GM18868 (cell line): ENCODE measurements around the gene TMEM132E.

Experiments
- ATAC-seq: cut with Tn5 transposase; IDR thresholded peaks from one replicate; pipeline ENCODE4 v1.9.1; 2021; ENCODE audit warnings: mild to moderate bottlenecking, moderate library complexity; ENCODE audit not compliant: unreplicated experiment

The TMEM132E gene

DNA sequence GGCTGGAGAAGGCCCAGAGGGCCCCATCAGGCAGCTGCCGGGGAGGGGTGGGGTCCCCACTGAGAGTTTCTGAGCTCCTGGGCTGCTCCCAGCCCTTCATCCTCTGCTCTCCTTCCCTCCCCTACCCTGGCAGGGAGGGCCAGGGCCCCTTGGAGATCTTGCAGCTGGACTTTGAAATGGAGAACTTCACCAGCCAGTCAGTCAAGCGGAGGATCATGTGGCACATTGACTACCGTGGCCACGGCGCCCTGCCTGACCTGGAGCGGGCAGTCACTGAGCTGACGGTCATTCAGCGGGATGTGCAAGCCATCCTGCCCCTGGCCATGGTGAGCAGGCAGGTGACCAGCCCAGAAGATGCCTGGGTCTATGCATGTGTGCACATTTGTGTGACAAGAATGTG is 49.5 kb downstream of the TMEM132E start:
- no peak for ATAC-seq

GRCh38 chr17:34633351-34633750 is 54.0 kb downstream of the TMEM132E start:
- ATAC-seq = no peak

DNA sequence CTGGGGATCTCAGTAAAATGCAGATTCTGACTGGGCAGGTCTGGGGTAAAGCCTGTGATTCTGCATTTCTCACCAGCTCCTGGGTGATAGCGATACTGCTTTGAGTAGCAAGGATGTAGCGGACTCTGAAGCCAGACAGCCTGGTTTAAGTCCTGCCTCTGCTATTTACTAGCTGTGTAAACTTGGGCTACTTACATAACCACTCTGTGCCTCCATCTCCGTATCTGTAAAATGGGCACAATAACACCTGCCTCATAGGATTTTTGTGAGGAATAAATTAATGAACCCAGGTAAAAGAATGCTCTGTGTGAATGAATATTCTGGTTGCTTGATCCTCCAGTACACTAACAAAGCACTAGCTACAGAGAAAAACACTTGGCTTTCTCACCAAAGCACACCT is 54.4 kb downstream of the TMEM132E start:
- no peak for ATAC-seq

DNA sequence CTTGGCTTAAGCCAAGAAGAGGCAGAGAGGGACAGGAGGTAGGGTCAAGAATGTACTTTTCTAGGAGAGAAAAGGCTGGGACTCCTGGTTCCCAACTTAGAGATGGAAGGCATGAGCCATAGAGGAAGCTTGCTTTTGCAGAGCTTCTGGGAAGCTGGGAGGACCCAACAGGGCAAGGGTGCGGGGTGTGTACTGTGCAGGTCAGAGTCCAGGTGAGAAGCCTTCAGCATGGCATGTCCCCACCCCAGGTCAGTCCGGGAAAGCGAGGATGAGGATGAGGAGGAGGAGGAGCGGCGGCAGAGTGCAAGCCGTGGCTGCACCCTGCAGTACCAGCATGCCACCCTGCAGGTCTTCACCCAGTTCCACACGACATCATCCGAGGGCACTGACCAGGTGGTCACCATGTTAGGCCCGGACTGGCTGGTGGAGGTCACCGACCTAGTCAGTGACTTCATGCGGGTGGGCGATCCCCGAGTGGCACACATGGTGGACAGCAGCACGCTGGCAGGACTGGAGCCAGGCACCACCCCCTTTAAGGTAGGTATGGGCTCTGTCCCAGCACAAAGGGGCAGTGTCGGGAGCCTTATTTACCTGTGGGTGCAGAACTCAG is 55.3 kb downstream of the TMEM132E start:
- ATAC-seq = no peak

GRCh38 chr17:34635876-34636275 is 56.5 kb downstream of the TMEM132E start:
- no peak for ATAC-seq

DNA sequence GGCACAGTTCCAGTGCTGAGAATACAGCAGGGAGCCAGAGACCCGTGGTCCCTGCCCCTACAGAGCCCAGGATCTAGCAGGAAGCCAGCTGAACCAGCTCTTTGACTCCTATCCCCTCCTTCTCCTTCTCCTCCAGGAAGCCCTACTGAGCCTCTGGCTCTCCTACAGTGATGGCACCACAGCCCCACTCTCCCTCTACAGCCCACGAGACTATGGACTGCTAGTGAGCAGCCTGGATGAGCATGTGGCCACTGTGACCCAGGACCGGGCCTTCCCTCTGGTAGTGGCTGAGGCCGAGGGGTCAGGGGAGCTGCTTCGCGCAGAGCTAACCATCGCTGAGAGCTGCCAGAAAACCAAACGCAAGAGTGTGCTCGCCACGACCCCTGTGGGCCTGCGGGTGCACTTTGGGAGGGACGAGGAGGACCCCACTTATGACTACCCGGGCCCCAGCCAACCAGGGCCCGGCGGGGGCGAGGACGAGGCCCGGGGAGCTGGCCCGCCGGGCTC is 57.7 kb downstream of the TMEM132E start:
- no peak for ATAC-seq

GRCh38 chr17:34637548-34638525 is 58.5 kb downstream of the TMEM132E start:
- peak; percentile 58 for ATAC-seq

GRCh38 chr17:34638526-34639260 is 59.3 kb downstream of the TMEM132E start:
- ATAC-seq = no peak

- no peak for ATAC-seq
These were observed 60.5 kb downstream of the TMEM132E start for GRCh38 chr17:34639706-34640425.

DNA sequence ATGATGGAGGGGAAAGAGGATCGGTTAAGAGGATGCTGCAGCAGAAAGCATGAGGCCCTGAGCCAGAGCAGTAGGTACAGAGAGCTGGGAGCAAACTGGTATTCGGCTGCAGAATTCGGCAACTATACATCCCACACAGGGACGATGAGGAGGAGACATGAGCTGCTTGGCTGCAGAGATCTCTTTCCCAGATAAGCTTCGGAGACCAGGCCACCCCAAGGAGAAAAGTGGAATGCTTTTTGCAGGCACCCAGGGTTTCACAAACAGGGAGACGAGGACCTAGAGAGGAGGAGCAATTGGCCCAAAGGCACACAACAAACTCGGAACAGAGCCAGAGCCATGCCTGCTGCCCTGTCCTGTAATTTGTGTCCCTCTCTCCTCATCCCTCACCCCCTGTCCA is 62.0 kb downstream of the TMEM132E start:
- ATAC-seq = no peak

DNA sequence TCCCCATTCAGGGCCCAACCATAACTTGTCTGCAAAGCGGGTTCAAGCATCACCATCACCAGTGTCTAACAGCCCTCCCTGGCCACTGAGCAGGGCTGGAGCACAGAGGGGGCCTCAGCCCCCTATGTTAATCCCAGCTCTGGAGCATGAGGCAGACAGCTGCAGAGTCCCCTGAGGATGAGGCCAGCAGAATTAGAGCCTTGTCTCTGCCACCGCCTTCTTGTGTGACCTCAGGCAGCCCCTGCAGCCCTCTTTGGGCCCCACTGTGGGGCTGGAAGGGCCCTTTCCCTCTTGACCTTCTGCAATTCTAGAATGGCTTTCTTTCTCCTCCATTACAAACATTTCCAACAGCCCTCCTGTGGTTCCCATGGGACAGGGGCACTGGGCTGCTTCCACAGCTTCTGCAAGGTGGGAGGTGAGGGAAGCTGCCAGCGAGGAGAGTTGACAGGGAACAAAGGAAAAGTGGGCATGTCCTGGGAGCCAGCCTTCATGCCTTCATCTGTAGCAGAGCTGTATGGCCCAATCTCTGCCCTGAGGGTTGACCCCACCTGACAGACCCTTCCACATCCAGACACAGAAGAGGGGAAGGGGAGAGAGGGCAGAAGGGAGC is 65.7 kb downstream of the TMEM132E start:
- ATAC-seq = no peak

GRCh38 chr17:34645594-34645993 is 66.2 kb downstream of the TMEM132E start:
- ATAC-seq = no peak

- ATAC-seq = no peak
These were observed 68.1 kb downstream of the TMEM132E start for GRCh38 chr17:34647511-34647910.

DNA sequence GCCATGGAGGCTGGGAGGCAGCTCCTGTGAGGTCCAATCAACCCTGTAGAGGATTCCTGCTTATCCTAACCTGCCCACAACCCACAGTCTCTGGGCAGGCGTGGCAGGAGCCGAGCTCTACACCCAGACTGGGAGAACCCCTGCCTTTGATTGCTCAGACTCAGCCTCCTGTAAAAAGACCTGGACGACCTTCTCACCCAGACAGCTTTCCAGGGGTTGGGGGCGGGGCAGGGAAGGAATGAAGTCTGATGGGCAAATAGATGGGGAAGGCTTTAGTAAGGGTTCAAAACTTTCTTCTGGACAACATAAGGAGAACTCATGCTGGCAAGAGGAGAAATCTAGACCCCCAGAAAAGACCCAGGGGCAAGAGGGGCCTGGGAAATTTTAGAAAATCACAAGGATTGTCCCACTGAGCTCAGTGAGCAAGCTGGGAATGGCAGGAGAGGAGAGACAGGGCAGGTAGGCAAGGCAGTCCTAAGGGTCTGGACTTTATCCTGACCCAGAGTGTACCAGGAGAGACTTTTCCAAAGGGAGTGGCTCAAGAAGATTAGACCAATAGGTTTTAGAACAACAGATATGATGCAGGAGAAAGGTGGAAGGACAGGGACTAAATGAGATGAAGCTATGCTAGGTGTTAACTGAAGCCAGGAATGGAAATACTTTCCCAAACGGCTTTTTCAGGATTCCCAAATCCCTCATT is 70.8 kb downstream of the TMEM132E start:
- no peak for ATAC-seq

GRCh38 chr17:34651402-34651811 is 72.0 kb downstream of the TMEM132E start:
- ATAC-seq = no peak

DNA sequence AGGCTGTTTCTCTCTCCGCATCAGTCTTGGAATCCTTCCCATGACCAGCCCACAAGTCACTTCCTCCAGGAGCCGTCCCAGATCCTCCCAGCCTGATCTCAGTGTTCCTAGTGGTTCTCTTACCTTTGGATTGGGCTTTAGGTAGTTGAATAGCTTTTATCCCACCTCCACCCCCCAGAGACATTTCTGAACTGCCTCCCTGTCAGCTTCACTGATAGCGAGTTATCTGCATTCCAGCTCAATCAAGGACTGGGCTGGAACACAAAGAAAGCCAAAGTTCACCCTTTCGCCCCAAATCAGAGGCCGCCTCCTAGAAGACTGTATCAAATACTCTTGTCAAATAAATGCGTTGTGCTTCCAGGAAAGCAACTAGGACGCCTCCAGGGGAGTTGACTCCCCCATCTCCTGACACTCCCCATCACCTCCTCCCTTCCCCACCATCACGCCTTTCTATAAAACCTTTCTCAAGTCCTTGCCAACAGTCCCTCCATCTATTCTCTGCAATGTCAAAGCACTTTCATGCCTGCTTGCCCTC is 72.7 kb downstream of the TMEM132E start:
- ATAC-seq = no peak

GRCh38 chr17:34653511-34653910 is 74.1 kb downstream of the TMEM132E start:
- ATAC-seq = no peak

GRCh38 chr17:34654276-34654880 is 75.0 kb downstream of the TMEM132E start:
- no peak for ATAC-seq

GRCh38 chr17:34654881-34655276 is 75.5 kb downstream of the TMEM132E start:
- no peak for ATAC-seq
